AG09319 (cell line): ENCODE measurements around the gene TTC7B.

Experiments
- DNase-seq: peaks from one replicate; pipeline ENCODE4 v3.0.0-alpha.2; 2010; ENCODE audit warnings: low read depth; ENCODE audit errors: extremely low read depth
- CTCF ChIP-seq: IDR thresholded peaks from 2 replicates; pipeline ENCODE4 v1.5.1; 2011; ENCODE audit warnings: low read depth, mild to moderate bottlenecking, inconsistent platforms, low read length, moderate library complexity

Gene TTC7B

GRCh38 chr14:90625445-90625844, 190.8 kb downstream of the TTC7B start:
- no peak for TF ChIP-seq CTCF
- DNase-seq: no peak

GRCh38 chr14:90624732-90625400, 191.4 kb downstream of the TTC7B start:
- DNase-seq: no peak
- no peak for TF ChIP-seq CTCF

GRCh38 chr14:90624227-90624626, 192.0 kb downstream of the TTC7B start:
- DNase-seq: no peak
- no peak for TF ChIP-seq CTCF

GRCh38 chr14:90621201-90621600, 195.0 kb downstream of the TTC7B start:
- no peak for DNase-seq
- TF ChIP-seq CTCF: no peak

- no peak for TF ChIP-seq CTCF
- DNase-seq: no peak
Measured at GRCh38 chr14:90620568-90621077, 195.6 kb downstream of the TTC7B start.

GRCh38 chr14:90619911-90620310, 196.3 kb downstream of the TTC7B start:
- DNase-seq: no peak
- no peak for TF ChIP-seq CTCF

- TF ChIP-seq CTCF: no peak
- DNase-seq: no peak
Measured at GRCh38 chr14:90617961-90618360, 198.3 kb downstream of the TTC7B start.
